Endothelial cell of umbilical vein (primary cell): Measurements from ENCODE around the gene FUT3. TPM values are rescaled to one million over a fixed set of nuclear protein-coding genes. Genes with fewer than 3 reads are reported as not detected.

Experiments
- BruUV-seq: library from RNA; stranded (reverse); fragments of 400-500 nt; replicated peaks from 2 replicates; lab custom pipeline; 2021; lab: Mats Ljungman, UMichigan
- CTCF ChIA-PET: fragments of 300-600, 350-600 bp; sonication (Branson Sonifier 250); formaldehyde crosslinking; loops from one replicate; lab custom pipeline; 2021; ENCODE audit warnings: antibody characterized with exemption, inconsistent platforms; lab: Charles Lee
- POLR2A ChIA-PET: fragments of 300-600, 350-600 bp; sonication (Branson Sonifier 250); formaldehyde crosslinking; loops from one replicate; lab custom pipeline; 2021; ENCODE audit warnings: antibody characterized with exemption, inconsistent platforms; lab: Charles Lee
- DNase-seq: peaks from one replicate; pipeline ENCODE4 v3.0.0-alpha.2; 2011; ENCODE audit warnings: low read depth, low spot score
- FAIRE-seq: peaks from 2 replicates; lab custom pipeline; 2011; peaks lifted over from hg19 to GRCh38; lab: Jason Lieb, UNC
- H2AFZ ChIP-seq: 2 replicates; pipeline ENCODE4 v1.6.0; 2012; ENCODE audit warnings: low read depth, low read length, control low read depth, inconsistent platforms
- H3K27ac ChIP-seq: 2 replicates; pipeline ENCODE4 v1.5.1; 2011; ENCODE audit warnings: low read depth, mild to moderate bottlenecking, control low read depth, low read length, moderate library complexity; ENCODE audit not compliant: insufficient read depth
- H3K27me3 ChIP-seq, 2 experiments: 2 replicates each; pipeline versions ENCODE4 v1.6.0 to v1.6.1; 2011; ENCODE audit warnings: low read length in 2 of 2, mixed read lengths in 1 of 2; ENCODE audit not compliant: control insufficient read depth in 2 of 2, insufficient read depth in 2 of 2
- H3K36me3 ChIP-seq, 2 experiments: 2 replicates in 1 of 2; 3 replicates in 1 of 2; pipeline ENCODE4 v1.5.1; 2011; ENCODE audit warnings: low read length in 2 of 2, mild to moderate bottlenecking in 1 of 2, moderate library complexity in 1 of 2; ENCODE audit not compliant: control insufficient read depth in 2 of 2, insufficient read depth in 2 of 2; ENCODE audit errors: extremely low read depth in 1 of 2
- H3K4me1 ChIP-seq: 3 replicates; pipeline ENCODE4 v1.5.1; 2011; ENCODE audit warnings: mild to moderate bottlenecking, low read length; ENCODE audit not compliant: control insufficient read depth, insufficient read depth; ENCODE audit errors: extremely low read depth
- H3K4me2 ChIP-seq: 2 replicates; pipeline ENCODE4 v1.6.1; 2011; ENCODE audit warnings: low read length, control low read depth, mixed read lengths; ENCODE audit not compliant: insufficient read depth
- H3K4me3 ChIP-seq, 3 experiments: fragments of 200-600 bp in 1 of 3; sonication (generic), shearing (Covaris generic) in 1 of 3; replicated peaks in 1 of 3; 2 replicates each; pipeline ENCODE4 v1.5.1; 2011 to 2016; ENCODE audit warnings: control low read depth in 3 of 3, low read length in 3 of 3, mild to moderate bottlenecking in 2 of 3, inconsistent platforms in 1 of 3, low read depth in 1 of 3, moderate library complexity in 1 of 3; ENCODE audit not compliant: insufficient read depth in 1 of 3
- H3K79me2 ChIP-seq: 2 replicates; pipeline ENCODE4 v1.6.0; 2012; ENCODE audit warnings: low read length, inconsistent platforms; ENCODE audit not compliant: control insufficient read depth, insufficient read depth
- H3K9ac ChIP-seq: replicated peaks from 2 replicates; pipeline ENCODE3; 2011; ENCODE audit warnings: low read length, control low read depth; ENCODE audit not compliant: insufficient read depth; ENCODE audit errors: extremely low read depth
- H3K9me1 ChIP-seq: replicated peaks from 3 replicates; pipeline ENCODE4 v1.6.0; 2011; ENCODE audit warnings: mild to moderate bottlenecking, low read length; ENCODE audit not compliant: control insufficient read depth, insufficient read depth; ENCODE audit errors: extremely low read depth
- H3K9me3 ChIP-seq: replicated peaks from 2 replicates; pipeline ENCODE4 v1.5.1; 2012; ENCODE audit warnings: low read length, inconsistent platforms; ENCODE audit not compliant: control insufficient read depth, insufficient read depth
- H4K20me1 ChIP-seq: replicated peaks from 2 replicates; pipeline ENCODE3; 2011; ENCODE audit warnings: mild to moderate bottlenecking, low read length; ENCODE audit not compliant: control insufficient read depth, insufficient read depth; ENCODE audit errors: extremely low read depth
- CTCF ChIP-seq, 2 donors: IDR thresholded peaks; 1 replicate in 1 of 2; 2 replicates in 1 of 2; pipeline ENCODE4 v1.5.1; 2011; ENCODE audit warnings: low read length in 2 of 2, mild to moderate bottlenecking in 2 of 2, moderate library complexity in 2 of 2, control low read depth in 1 of 2, inconsistent platforms in 1 of 2, low read depth in 1 of 2; ENCODE audit not compliant: insufficient read depth in 1 of 2; ENCODE audit errors: extremely low read depth in 1 of 2
- EZH2 ChIP-seq: IDR thresholded peaks from 2 replicates; pipeline ENCODE4 v1.6.1; 2012; ENCODE audit warnings: borderline replicate concordance, low read depth, mild to moderate bottlenecking, moderate library complexity, low read length, inconsistent platforms; ENCODE audit not compliant: severe bottlenecking
- FOS ChIP-seq: IDR thresholded peaks from 2 replicates; pipeline ENCODE4 v1.6.1; 2011; ENCODE audit warnings: mild to moderate bottlenecking, low read length, moderate library complexity, borderline replicate concordance; ENCODE audit not compliant: insufficient read depth
- GATA2 ChIP-seq: IDR thresholded peaks from 2 replicates; pipeline ENCODE4 v1.7.0; 2011; ENCODE audit warnings: low read depth, mild to moderate bottlenecking, moderate library complexity, mixed read lengths, low read length; ENCODE audit not compliant: insufficient read length, insufficient read depth
- JUN ChIP-seq: IDR thresholded peaks from 2 replicates; pipeline ENCODE4 v1.6.1; 2011; ENCODE audit warnings: borderline replicate concordance, low read depth; ENCODE audit not compliant: insufficient read length, insufficient read depth
- MAX ChIP-seq: IDR thresholded peaks from 2 replicates; pipeline ENCODE4 v1.6.1; 2011; ENCODE audit not compliant: insufficient read depth, insufficient read length
- MYC ChIP-seq: IDR thresholded peaks from one replicate; pipeline ENCODE4 v1.6.1; 2011; ENCODE audit warnings: mild to moderate bottlenecking, low read depth, low read length
- POLR2A ChIP-seq: IDR thresholded peaks from 2 replicates; pipeline ENCODE4 v1.6.1; 2012; ENCODE audit warnings: low read depth, mild to moderate bottlenecking, control low read depth, low read length
- POLR2AphosphoS5 ChIP-seq: IDR thresholded peaks from 2 replicates; pipeline ENCODE4 v1.6.1; 2012; ENCODE audit warnings: low read depth, mild to moderate bottlenecking, control low read depth, low read length, moderate library complexity; ENCODE audit not compliant: insufficient read depth
- dilution Hi-C: fragments of 300-500 bp; cut with MboI; formaldehyde crosslinking; loops from one replicate; pipeline ENCODE4 v1.15.0; 2019; ENCODE audit warnings: low sequenced_read_pairs; ENCODE audit not compliant: extremely low pct_ligation_motif_present
- intact Hi-C: fragments of 100-400 bp; cut with micrococcal nuclease; formaldehyde crosslinking; loops from one replicate; pipeline ENCODE4 v1.10.0; 2022
- polyA plus RNA-seq, 4 experiments: library from polyadenylated mRNA; depleted of rRNA in 3 of 4; stranded (reverse) in 3 of 4; unstranded in 1 of 4; fragments of >200 nt; gene quantifications; 2 replicates each; pipeline versions ENCODE4 v1.2.1 to v1.2.3, GENCODE V29; 2011 to 2012; ENCODE audit warnings: missing spikeins in 1 of 4
- total RNA-seq: library from RNA; stranded (reverse); gene quantifications from 2 replicates; pipeline ENCODE4 v1.2.3, GENCODE V29; 2021

FUT3 gene
- total and polyA plus RNA-seq, 2 donors (not counting 3 experiments of a cell fraction or from before 2014, with no cell fraction given): not detected

GRCh38 chr19:5897189-5897969 is 46.1 kb upstream of the FUT3 start:
- intact Hi-C loops (no loop called here), dilution Hi-C loops (no loop called here)
- H3K9me1 ChIP-seq: no peaks in the 10 kb centered on the region
- H3K27ac ChIP-seq: no peak overlapping the region
- TF ChIP-seq JUN (no peak), CTCF (IDR thresholded peaks at IDR 0.05; ENCODE audit: extremely low read depth in 1 of 2, insufficient read depth in 1 of 2, low read depth in 1 of 2, low read length in 2 of 2) (peak in 1 of 2 donors; percentile 3)
- peaks cover 26% of the 10 kb centered on the region for H3K79me2 ChIP-seq
- H3K4me1 ChIP-seq: peaks cover 21% of the 10 kb centered on the region
- no peaks in the 10 kb centered on the region for H3K9me3 ChIP-seq
- ChIA-PET CTCF (interaction anchor here (0.6 to 3.1 kb wide), 3 partner anchors 93 to 123 kb away, joined by 3 to 11 read pairs (median 5); partner anchors contain the start of gene NRTN), POLR2A (no interaction called here)
- no peaks in the 10 kb centered on the region for H3K27me3 ChIP-seq
- FAIRE-seq (no peak), DNase-seq (no peak)
- peaks cover 0 to 15% of the 10 kb centered on the region in 2 experiments for H3K36me3 ChIP-seq
- no peak overlapping the region for H2AFZ ChIP-seq
- H3K4me2 ChIP-seq: no peak overlapping the region
- H3K4me3 ChIP-seq: no peak overlapping the region
- no TSS peak for BruUV-seq
- no peaks in the 10 kb centered on the region for H4K20me1 ChIP-seq
- no peak overlapping the region for H3K9ac ChIP-seq

DNA sequence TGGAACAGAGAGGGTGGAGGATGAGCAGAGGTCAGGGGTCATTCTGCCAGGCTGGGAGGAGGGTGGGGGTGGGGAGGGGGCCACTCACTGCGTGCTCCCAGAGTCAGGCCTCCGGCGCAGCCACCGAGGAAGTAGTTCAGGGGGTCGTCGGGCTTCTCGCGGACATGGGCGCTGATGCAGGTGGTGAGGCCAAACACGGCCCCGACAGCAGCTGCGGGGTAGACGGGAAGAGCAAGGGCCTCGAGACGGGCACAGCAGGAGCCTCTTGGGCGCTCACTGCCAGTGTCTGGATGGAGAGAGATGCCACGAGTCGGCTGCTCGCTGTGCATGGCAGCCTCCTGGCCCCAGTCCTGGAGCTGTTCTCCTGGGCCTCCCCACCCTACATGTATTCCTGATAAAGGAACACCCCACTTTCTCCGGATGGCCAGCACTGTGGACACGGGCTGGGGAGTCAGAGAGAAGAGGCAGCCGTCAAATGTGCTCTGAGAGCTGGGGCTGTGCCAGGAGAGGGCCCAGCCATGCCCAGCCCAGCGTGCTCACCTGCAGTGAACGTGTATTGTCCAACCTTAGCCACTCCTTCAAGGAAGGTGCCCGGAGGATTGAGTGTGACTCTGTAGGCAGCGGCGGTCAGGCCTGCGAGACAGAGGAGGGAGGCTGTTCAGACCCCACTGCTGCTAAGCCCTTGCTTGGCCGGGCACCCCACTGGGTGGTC is 45.3 kb upstream of the FUT3 start:
- no peak overlapping the region for H3K9ac ChIP-seq

More for the DNA sequence above, 45.3 kb upstream of the FUT3 start:
- Histone ChIP-seq H3K27me3 (no peaks in the 10 kb centered on the region), H3K9me1 (no peaks in the 10 kb centered on the region), H3K27ac (no peak overlapping the region), H3K36me3 (peaks cover 0 to 15% of the 10 kb centered on the region in 2 experiments), H4K20me1 (no peaks in the 10 kb centered on the region), H3K4me3 (no peak overlapping the region), H3K4me2 (no peak overlapping the region), H3K9me3 (no peaks in the 10 kb centered on the region), H2AFZ (no peak overlapping the region), H3K4me1 (peaks cover 19% of the 10 kb centered on the region), H3K79me2 (peaks cover 22% of the 10 kb centered on the region)
- dilution Hi-C loops: no loop called here
- TF ChIP-seq POLR2A (no peak), EZH2 (no peak), MAX (no peak), POLR2AphosphoS5 (no peak), GATA2 (no peak), CTCF (IDR thresholded peaks at IDR 0.05; ENCODE audit: extremely low read depth in 1 of 2, insufficient read depth in 1 of 2, low read depth in 1 of 2, low read length in 2 of 2) (no peak), JUN (no peak), MYC (no peak), FOS (no peak)
- ChIA-PET CTCF (interaction anchor here (1.1 kb wide), 2 partner anchors 92 to 122 kb away, joined by 3 to 5 read pairs; no protein-coding TSS in a partner anchor), POLR2A (no interaction called here)
- no TSS peak for BruUV-seq
- no peak for DNase-seq
- no peak for FAIRE-seq
- intact Hi-C loops: no loop called here
